A375 (cell line): ENCODE results near the gene OTP. TPM values are rescaled to one million over a fixed set of nuclear protein-coding genes. Genes with fewer than 3 reads are reported as not detected.

ENCODE experiments used
- total RNA-seq: library from RNA; depleted of rRNA; stranded (reverse); fragments of >200 nt; shearing (Covaris generic); gene quantifications from 2 replicates; pipeline ENCODE4 v1.2.3, GENCODE V29; 2014; rRNA removed

OTP gene
- total RNA-seq: not detected in 2 replicates

DNA sequence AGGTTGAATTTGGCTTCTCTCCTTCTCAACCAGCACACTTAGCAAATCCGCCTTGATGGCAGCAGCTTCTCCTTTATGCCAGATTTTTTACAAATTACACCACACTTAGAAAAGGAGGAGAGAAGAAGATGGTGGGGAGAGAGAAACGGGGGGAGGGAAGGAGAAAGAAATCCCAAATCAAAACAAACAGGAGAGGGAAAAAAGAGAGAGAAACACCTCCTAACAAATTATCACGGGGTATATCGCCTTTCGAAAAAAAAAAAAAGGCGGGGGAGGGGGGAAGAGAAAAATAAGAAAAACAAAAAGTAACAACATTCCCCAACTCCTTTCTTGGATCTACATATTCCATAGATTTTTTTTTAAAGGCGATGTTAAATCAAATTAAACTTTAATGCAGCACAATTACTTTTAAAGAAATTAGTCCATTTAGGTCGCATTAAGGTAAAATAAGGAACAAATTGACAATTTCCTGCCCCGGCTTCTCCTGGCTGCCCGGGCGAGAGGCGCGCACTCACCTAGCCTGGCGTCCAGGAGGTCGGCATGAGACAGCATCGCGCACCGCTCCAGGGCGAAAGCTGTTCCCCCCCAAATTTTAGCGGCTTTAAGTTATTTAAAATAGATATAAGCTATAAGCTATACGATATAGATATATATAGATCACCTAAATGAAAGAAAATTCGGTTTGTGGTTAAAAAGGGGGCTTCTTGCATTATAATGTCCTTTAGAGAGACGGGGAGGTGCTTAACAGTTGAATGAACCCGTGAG is at the start of gene OTP:
OTP (minus strand) TSS at position 716 of the 765 bp plus-strand sequence; CDS start at position 552, 164 bp downstream.

Other genes with a start within 250 kb of the OTP start
- 42.7 and 46.6 TPM in 2 replicates for gene WDR41, start 146.4 kb downstream of the OTP start, total RNA-seq
- gene TBCA, start 137.6 kb upstream of the OTP start, total RNA-seq: 266 and 292 TPM in 2 replicates